IPS-15b (cell line): ENCODE measurements around the gene IQCB1.
"Not testable (repeated sequence)": the region's sequence is repeated elsewhere in the genome, so short reads cannot be mapped to it uniquely, and the experiment has no call there.

Experiments
- H3K27me3 ChIP-seq: one replicate; pipeline ENCODE4 v1.6.1; 2013; ENCODE audit warnings: low read length; ENCODE audit not compliant: control insufficient read depth, insufficient read depth
- H3K36me3 ChIP-seq: one replicate; pipeline ENCODE4 v1.6.1; 2013; ENCODE audit warnings: low read length; ENCODE audit not compliant: control insufficient read depth, insufficient read depth
- H3K4me1 ChIP-seq: one replicate; pipeline ENCODE4 v1.6.1; 2013; ENCODE audit warnings: mild to moderate bottlenecking, low read length; ENCODE audit not compliant: control insufficient read depth, insufficient read depth
- H3K4me3 ChIP-seq: one replicate; pipeline ENCODE4 v1.5.1; 2013; ENCODE audit warnings: low read depth, low read length
- H3K9ac ChIP-seq: one replicate; pipeline ENCODE4 v1.6.1; 2013; ENCODE audit warnings: low read depth, mild to moderate bottlenecking, low read length
- H3K9me3 ChIP-seq: one replicate; pipeline ENCODE4 v1.6.1; 2013; ENCODE audit warnings: mild to moderate bottlenecking, low read length; ENCODE audit not compliant: control insufficient read depth, insufficient read depth

IQCB1 gene

DNA sequence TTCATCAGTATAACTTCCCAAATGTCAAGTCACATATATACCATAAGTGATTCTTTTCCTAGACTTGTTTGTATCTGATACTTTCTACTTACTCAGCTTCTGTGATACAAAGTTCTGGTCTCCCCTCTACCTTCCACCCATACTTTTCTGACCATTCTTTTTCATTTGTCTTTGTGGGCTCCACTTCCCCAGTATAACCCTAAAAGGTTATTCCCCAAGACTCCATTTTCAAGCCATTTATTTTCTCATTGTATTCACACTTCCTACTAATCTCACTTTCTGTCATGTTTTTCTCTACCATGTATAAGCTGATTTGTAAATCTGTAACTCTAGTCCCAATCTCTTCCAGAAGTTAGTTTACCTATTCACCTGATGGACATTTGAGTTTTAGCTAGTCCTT is 34.0 kb downstream of the IQCB1 start:
- no peaks in the 10 kb centered on the region for H3K4me1 ChIP-seq
- H3K9me3 ChIP-seq = no peaks in the 10 kb centered on the region
- no peaks in the 10 kb centered on the region for H3K27me3 ChIP-seq
- no peaks in the 10 kb centered on the region for H3K36me3 ChIP-seq
- no peak overlapping the region for H3K4me3 ChIP-seq
- H3K9ac ChIP-seq = no peak overlapping the region

DNA sequence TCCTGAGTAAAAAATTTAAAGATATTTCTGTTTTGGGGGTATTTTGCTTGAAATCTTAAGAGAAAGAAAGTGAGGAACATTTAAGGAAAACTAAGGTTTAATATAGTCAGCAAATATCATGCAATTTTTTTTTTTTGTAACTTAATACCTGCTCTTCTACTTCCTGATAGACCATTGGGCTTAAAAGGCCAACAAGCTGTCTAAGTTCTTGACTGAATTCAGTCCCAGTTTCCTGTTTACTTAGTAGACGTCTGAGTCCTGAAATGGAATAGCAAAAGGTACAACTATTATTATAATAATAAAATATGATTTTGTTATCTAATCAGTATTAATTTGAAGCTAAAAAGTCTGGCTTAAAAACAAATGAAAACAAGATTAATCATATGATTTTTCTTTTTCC is 37.9 kb downstream of the IQCB1 start:
- no peaks in the 10 kb centered on the region for H3K9me3 ChIP-seq
- H3K4me3 ChIP-seq = no peak overlapping the region
- H3K9ac ChIP-seq = no peak overlapping the region
- no peaks in the 10 kb centered on the region for H3K36me3 ChIP-seq
- no peaks in the 10 kb centered on the region for H3K27me3 ChIP-seq
- H3K4me1 ChIP-seq = no peaks in the 10 kb centered on the region

DNA sequence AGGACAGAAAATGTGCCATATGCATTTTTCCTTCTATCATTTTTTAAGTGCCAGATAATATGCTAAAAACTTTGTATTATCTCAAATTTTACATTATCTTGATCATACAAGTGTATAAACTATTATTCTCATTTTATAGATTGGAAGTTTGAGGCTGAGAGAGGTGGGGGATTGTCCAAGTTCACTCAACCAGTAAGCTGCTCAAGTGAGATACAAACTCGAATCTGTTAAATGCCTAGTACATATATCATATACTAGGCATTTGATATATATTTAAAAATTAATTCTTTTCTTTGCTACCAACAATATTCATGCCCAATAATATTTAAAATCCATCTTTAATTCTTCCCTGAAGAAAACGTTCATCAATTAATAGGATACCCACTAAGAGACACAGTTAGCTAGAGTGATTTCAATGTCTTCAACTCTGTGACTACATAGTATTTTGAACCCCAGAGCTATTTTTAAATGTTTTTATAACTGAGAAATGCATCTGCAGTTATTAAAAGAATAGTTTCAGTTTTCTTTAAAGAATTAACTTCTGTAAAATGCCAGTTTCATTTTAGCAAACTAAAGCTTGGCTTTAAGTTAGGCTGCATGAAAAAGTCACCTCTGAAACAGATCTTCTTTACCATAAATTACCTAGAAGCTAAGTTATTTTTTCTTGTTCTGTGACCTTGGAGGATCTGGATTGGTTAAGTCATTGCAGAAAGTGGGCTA is 40.4 kb downstream of the IQCB1 start:
- no peaks in the 10 kb centered on the region for H3K4me1 ChIP-seq
- H3K9me3 ChIP-seq = no peaks in the 10 kb centered on the region
- H3K36me3 ChIP-seq = no peaks in the 10 kb centered on the region
- H3K9ac ChIP-seq = no peak overlapping the region
- no peaks in the 10 kb centered on the region for H3K27me3 ChIP-seq
- H3K4me3 ChIP-seq = no peak overlapping the region

DNA sequence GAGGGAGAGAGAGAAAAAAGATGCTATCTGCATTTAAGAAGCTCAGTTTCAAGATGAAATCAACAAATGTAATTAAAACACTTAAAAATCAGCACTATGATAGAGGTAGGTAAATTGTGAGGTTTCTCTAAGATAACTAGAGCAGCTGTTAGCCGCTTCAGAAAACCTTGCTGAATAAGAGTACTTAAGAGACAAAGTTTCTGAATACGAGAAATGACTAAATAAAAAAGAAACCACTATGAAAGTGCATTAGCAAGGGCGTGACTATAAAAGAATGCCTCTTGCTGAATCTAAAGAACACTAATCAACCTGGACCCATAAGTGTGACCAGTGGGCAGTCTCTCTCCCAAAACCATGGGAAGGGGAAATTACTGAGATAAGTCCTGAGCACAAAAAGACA is 41.8 kb downstream of the IQCB1 start:
- Histone ChIP-seq H3K9me3 (no peaks in the 10 kb centered on the region), H3K4me1 (no peaks in the 10 kb centered on the region), H3K9ac (no peak overlapping the region), H3K36me3 (no peaks in the 10 kb centered on the region), H3K4me3 (no peak overlapping the region), H3K27me3 (no peaks in the 10 kb centered on the region)

DNA sequence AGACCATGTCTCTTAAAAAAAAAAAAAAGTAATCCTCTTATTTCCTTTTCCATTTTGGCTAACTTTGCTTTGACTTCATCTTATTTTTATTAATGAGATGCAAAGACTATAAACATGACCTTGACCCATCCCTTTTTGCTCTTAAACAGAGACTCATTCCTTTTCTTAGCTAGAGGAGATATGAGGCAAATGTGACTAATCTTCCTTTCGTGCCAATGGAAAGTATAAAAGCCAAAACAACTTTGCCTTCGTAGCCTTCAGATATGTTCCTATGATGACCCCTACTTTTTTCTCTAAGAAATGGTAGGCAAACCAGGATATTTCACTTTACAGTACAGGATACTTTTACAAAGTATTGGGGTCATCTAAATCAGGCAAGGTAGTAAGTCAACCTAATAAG is 48.4 kb downstream of the IQCB1 start:
- no peaks in the 10 kb centered on the region for H3K27me3 ChIP-seq
- H3K4me3 ChIP-seq = no peak overlapping the region
- no peaks in the 10 kb centered on the region for H3K36me3 ChIP-seq
- H3K9me3 ChIP-seq = no peaks in the 10 kb centered on the region
- no peaks in the 10 kb centered on the region for H3K4me1 ChIP-seq
- H3K9ac ChIP-seq = no peak overlapping the region

DNA sequence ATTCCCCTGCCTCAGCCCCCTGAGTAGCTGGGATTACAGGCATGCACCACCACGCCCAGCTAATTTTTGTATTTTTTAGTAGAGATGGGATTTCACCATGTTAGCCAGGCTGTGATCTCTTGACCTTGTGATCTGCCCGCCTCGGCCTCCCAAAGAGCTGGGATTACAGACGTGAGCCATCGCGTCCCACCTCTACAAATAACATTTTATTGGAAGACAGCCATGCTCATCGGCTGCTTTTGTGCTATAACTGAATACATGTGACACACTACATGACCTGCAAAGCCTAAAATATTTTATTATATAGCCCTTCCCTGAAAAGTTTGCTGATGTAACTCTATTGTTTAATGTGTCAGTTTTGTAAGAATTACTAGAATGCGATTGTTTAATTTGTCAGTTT is 52.1 kb downstream of the IQCB1 start:
- not testable (repeated sequence) for H3K9me3 ChIP-seq, H3K4me1 ChIP-seq, H3K9ac ChIP-seq, H3K36me3 ChIP-seq, H3K4me3 ChIP-seq, H3K27me3 ChIP-seq

DNA sequence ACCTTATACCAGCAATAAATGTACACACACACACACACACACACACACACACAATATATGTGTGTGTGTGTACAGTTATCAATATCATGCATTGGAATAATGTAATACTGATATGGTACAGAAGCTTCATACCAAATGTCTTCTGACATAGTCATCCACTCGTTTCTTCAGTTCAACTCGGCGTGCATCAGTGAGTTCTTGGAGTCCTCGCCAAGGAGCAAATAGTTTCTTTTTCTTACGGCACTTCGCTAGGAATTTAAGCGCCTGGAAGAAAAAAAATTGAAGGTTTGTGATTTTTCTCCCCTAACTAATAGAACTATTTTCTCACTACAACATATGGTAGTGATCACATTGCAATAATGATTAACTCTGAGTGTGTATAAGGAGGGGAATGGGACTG is 53.2 kb downstream of the IQCB1 start:
- no peaks in the 10 kb centered on the region for H3K27me3 ChIP-seq
- no peaks in the 10 kb centered on the region for H3K4me1 ChIP-seq
- H3K36me3 ChIP-seq = peaks cover 3% of the 10 kb centered on the region
- H3K9ac ChIP-seq = no peak overlapping the region
- no peaks in the 10 kb centered on the region for H3K9me3 ChIP-seq
- no peak overlapping the region for H3K4me3 ChIP-seq

DNA sequence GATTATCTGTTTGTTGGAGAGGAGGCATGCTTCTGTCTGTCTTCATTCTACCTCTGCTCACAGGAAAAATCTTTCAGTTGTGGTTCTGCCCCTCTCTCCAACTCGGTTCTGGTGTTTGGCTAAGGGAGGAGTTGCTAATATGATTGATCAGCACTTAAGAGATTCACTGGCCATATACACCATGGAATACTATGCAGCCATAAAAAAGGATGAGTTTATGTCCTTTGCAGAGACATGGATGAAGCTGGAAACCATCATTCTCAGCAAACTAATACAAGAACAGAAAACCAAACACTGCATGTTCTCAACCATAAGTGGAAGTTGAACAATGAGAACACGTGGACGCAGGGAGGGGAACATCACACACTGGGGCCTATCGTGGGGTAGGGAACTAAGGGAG is 59.8 kb downstream of the IQCB1 start:
- H3K36me3 ChIP-seq, H3K9ac ChIP-seq, H3K9me3 ChIP-seq, H3K27me3 ChIP-seq, H3K4me3 ChIP-seq, H3K4me1 ChIP-seq: not testable (repeated sequence)

DNA sequence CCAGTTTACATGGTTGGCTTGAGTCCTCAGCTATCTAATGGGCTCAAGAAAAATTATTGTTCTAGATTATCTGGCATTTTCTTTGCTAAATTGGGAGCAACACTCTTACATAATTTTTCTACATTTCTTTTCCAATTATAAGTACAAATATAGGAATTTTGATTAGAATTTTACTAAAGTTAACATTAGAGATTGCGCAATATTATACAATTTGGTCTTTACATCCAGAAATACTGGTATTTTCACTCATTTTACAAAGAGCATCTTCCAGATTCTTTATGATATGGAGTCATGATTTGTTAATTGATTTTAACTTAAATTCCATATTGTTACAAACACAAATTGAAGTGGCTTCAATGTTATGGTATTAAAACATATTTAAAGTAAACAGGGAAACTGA is 65.6 kb downstream of the IQCB1 start:
- no peaks in the 10 kb centered on the region for H3K9me3 ChIP-seq
- no peaks in the 10 kb centered on the region for H3K27me3 ChIP-seq
- H3K4me1 ChIP-seq = no peaks in the 10 kb centered on the region
- peaks cover 10% of the 10 kb centered on the region for H3K36me3 ChIP-seq
- no peak overlapping the region for H3K9ac ChIP-seq
- H3K4me3 ChIP-seq = no peak overlapping the region

DNA sequence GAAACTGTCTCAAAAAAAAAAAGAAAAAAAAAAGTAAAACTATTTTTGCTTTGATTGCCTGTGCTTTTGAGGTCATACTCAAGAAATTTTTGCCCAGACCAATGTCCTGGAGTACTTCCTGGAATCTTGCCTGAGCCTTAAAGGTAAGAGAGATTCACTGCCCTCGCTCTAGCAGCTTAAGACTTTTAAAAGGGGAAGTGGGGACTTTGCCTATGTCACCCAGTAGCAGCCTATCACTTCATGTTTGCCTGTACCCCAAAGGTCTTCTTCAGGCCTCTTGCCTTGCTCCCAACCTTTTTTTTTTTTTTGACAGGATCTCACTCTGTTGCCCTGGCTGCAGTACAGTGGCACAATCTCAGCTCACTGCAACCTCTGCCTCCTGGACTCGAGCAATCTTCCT is 66.4 kb downstream of the IQCB1 start:
- H3K4me3 ChIP-seq = no peak overlapping the region
- H3K27me3 ChIP-seq = no peaks in the 10 kb centered on the region
- no peaks in the 10 kb centered on the region for H3K4me1 ChIP-seq
- H3K36me3 ChIP-seq = peaks cover 10% of the 10 kb centered on the region
- H3K9ac ChIP-seq = no peak overlapping the region
- no peaks in the 10 kb centered on the region for H3K9me3 ChIP-seq

DNA sequence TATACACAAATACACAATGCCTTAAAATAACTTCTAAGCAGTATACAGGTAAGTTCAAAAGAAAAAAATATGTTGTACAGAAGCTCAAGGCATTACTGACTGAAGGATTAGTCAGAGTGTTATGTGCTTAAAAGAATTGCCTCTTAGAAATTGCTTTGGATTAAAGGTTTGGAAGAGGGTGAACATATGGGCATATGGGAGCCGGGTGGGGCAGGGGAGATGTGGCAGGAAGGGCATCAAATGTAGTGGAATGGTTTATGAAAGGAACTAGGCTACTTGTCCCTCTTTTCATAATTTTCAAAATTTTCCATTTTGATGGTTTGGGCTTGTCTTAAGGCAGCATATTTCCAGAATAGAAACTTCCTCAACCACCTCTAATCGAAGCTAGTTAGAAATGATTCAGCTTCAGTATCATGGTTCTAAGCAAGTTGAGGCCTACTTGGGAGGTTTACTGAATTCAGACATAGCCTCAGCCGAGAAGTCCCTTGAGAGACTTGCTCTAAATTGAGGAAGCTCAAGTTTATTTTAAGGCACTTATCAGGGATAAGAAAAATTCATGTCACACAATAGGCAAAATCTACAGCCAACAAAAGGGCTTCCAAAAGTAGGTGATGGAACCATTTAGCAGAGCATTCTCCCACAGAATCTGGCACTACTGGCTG is 75.2 kb downstream of the IQCB1 start:
- Histone ChIP-seq H3K9me3 (no peaks in the 10 kb centered on the region), H3K27me3 (peaks cover 2% of the 10 kb centered on the region), H3K36me3 (no peaks in the 10 kb centered on the region), H3K9ac (no peak overlapping the region), H3K4me1 (no peaks in the 10 kb centered on the region), H3K4me3 (no peak overlapping the region)

DNA sequence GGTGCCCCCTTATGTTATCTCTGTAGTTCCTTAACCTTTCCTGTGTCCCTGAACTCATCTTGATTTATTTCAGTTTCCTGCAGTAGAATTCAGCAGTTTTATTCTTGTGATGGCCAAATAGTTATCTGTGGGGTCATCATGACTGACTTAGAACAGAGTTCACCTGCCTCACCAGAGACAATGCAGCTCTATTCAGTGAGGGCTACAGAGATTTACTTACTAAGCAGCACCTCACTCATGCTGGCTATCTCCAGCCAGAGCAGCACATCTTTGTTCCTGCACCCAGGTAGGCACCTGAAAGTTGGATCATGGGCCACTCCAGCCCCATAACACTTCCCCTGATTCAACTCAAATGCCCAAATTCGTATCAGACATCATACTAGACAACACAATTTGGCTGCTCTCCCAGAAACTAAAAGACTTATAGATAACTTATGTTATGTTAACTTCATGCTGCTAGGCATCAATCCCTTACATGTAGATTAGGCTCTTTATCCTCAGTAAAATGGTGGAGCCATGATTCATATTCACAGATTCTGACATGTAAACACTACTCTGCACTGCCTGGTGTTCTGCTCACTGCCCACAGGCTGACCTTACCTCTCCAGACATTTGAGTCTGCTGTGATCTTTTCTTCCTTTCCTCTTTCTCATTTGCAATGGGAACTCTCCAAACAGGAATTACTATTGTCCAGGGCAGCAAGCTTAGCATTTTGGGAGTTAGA is 76.0 kb downstream of the IQCB1 start:
- no peaks in the 10 kb centered on the region for H3K9me3 ChIP-seq
- H3K27me3 ChIP-seq = peaks cover 2% of the 10 kb centered on the region
- no peak overlapping the region for H3K4me3 ChIP-seq
- no peaks in the 10 kb centered on the region for H3K4me1 ChIP-seq
- H3K36me3 ChIP-seq = no peaks in the 10 kb centered on the region
- no peak overlapping the region for H3K9ac ChIP-seq
